GM21526 (cell line): ENCODE data around the gene DLX2.

Source experiments
- ATAC-seq: cut with Tn5 transposase; IDR thresholded peaks from one replicate; pipeline ENCODE4 v1.9.1; 2021; ENCODE audit warnings: moderate library complexity; ENCODE audit not compliant: unreplicated experiment, low FRiP score

Gene DLX2

GRCh38 chr2:172108587-172108930, 5.9 kb upstream of the DLX2 start:
- ATAC-seq = no peak

GRCh38 chr2:172107690-172108586, 5.2 kb upstream of the DLX2 start:
- ATAC-seq = no peak

GRCh38 chr2:172106108-172106961, 3.6 kb upstream of the DLX2 start:
- ATAC-seq = no peak

- ATAC-seq = no peak
Measured at GRCh38 chr2:172105471-172106107, 2.9 kb upstream of the DLX2 start.

- ATAC-seq = no peak
Measured at GRCh38 chr2:172103471-172104272, 972 bp upstream of the DLX2 start.

- ATAC-seq = no peak
Measured at GRCh38 chr2:172101821-172102390, 794 bp downstream of the DLX2 start.

- no peak for ATAC-seq
Measured at GRCh38 chr2:172100935-172101820, 1.5 kb downstream of the DLX2 start.

GRCh38 chr2:172100080-172100934, 2.4 kb downstream of the DLX2 start:
- ATAC-seq = no peak

GRCh38 chr2:172099472-172100079, 3.1 kb downstream of the DLX2 start:
- ATAC-seq = no peak

- no peak for ATAC-seq
Measured at GRCh38 chr2:172098650-172099471, 3.8 kb downstream of the DLX2 start.

- no peak for ATAC-seq
Measured at GRCh38 chr2:172098287-172098649, 4.4 kb downstream of the DLX2 start.

GRCh38 chr2:172097557-172098131, 5.1 kb downstream of the DLX2 start:
- ATAC-seq = no peak

- no peak for ATAC-seq
Measured at GRCh38 chr2:172096626-172097547, 5.8 kb downstream of the DLX2 start.

- no peak for ATAC-seq
Measured at GRCh38 chr2:172095905-172096625, 6.6 kb downstream of the DLX2 start.
